ENCODE results near the gene COPA.
A peak's percentile ranks its signal among the peaks of the same experiment; 100 is the strongest.

COPA gene

DNA sequence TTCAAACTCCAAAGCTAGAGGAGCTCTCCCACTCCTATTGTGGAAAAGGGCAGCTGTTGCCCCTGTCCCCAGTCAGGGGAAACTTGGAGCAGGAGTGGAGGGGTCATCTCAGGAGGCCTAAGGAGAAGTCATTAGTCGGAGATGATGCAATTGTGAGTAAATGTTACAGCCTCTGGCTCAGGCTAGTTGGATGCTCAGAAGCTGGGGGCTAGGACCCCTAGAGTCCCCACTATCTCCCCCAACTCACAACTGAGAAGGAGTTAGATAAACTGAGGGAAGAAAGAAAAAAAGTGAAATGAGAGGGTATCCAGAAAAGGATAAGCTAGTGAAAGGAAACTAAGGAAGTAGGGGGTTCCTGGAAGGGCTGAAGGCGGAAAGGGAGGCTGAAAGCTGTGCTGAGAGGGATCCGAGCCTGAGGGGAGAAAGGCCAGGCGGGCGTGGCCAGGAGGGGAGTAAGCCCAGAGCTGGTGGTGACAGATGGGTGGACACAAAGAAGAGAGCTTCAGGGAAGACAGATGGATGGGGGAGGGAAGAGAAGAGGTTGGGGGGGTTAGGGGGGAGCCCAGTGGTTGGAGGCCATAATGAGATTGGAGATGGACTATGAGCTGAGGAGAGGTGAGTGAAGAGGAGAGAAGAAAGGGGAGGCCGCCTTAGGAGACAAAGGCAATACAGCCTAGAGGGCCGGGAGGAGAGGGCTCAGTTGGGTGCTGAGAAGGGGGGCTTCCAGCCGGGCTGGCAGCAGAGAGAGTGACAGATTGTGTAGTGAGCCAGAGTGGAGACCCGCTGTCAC, 19.3 kb upstream of the COPA start:
- DNase-seq: no peak

DNA sequence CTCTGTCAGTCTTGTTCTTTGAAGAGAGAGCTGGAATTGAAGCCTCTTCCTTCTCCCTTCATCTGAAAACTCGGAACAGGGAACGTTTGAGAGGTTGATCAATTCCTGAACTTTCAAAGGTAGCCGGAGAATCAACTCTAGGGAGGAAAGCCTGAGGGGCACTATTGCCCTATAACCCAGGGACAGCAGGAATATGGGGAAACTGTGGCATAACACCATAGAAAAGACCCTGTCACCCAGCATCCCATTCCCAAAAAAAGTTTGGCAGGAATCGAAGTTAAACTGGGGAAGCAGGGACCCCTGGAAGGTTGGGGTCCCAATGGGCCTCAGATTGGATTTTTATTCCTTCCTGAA, 18.7 kb upstream of the COPA start:
- DNase-seq: no peak

- no peak for DNase-seq
Observed at GRCh38 chr1:160361199-160361598, 18.1 kb upstream of the COPA start.

- no peak for DNase-seq
Observed at GRCh38 chr1:160360227-160360695, 17.2 kb upstream of the COPA start.

- no peak for DNase-seq
Observed at GRCh38 chr1:160359559-160360226, 16.6 kb upstream of the COPA start.

- DNase-seq: no peak
Observed at GRCh38 chr1:160358073-160358472, 15.0 kb upstream of the COPA start.

DNA sequence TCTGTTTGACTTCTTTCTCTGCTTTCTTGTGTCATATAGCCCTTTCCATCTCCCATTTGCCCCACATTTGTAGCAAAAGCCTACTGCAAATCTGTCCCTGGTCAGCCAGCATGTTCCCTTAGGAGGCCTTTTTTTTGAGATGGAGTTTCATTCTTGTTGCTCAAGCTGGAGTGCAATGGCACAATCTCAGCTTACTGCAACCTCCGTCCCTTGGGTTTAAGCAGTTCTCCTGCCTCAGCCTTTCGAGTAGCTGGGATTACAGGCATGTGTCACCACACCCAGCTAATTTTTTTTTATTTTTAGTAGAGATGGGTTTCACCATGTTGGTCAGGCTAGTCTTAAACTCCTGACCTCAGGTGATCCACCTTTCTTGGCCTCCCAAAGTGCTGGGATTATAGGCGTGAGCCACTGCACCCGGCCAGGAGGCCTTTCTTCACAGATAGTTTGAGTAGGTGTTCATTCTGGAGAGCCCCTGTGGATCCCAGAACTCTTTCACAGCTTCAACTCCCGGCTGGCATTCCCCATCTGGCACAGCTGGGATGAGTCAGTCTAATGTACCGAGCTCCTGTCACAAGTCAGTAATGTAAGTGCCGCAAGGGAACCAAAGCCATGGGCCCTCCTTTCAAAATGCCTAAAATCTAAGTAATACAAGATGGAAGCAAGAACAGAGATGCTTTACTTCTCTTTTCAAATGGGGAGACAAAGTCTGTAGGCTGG, 14.4 kb upstream of the COPA start:
- no peak for DNase-seq

DNA sequence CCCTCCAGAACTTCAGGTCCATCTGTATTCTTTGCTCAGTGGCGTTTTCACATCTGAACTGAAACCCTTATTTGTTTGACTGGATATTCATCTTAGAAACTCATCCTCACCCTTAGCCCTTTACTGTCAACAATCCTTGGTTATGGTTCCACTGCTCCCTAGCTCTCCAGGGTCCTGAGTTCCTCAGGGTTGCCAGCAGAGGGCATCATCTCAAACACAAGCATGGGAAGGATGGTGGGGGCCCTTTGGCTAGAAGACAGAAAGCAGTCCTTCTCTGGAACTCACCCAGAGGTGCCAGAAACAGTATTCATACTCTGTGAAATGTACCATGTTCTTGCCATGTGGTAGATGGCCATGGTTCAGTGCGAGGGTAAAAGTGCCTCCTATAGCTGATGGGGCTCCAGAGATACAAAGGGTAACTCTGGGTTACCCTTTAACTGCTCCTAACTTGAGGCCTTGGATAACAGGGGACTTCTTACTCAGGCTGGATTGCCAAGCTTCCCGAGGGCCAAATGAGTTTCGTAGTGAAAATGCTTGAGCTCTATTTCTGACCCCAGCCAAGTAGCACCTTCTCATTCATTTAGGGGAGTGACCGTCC, 11.4 kb upstream of the COPA start:
- no peak for DNase-seq

- no peak for DNase-seq
Observed at GRCh38 chr1:160353223-160353622, 10.2 kb upstream of the COPA start.

GRCh38 chr1:160352555-160352954, 9.5 kb upstream of the COPA start:
- DNase-seq: no peak

GRCh38 chr1:160351629-160352028, 8.6 kb upstream of the COPA start:
- DNase-seq: no peak

DNA sequence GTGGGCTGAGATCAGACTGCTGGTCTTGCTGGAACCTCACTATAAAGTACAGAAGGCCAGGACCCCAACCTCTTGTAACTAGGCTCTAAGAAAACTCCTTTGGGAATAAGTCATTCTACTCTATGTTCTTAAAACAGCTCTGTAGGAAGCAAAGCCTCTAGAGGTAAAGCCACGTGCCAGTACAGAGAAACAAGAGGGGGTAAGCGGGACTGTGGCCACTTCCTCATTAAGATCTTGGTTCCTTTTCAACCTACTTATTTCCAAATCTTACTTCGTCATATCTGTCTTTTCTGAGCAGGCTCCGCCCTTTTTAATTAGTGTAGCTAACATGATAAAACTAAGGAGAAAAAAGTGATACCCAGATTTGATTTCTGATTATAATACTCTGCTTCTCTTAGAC, 3.9 kb upstream of the COPA start:
- DNase-seq: no peak

- no peak for DNase-seq
Observed at GRCh38 chr1:160346463-160346862, 3.4 kb upstream of the COPA start.

- no peak for DNase-seq
Observed at GRCh38 chr1:160344936-160345335, 1.9 kb upstream of the COPA start.

GRCh38 chr1:160344241-160344640, 1.2 kb upstream of the COPA start:
- DNase-seq: no peak

DNA sequence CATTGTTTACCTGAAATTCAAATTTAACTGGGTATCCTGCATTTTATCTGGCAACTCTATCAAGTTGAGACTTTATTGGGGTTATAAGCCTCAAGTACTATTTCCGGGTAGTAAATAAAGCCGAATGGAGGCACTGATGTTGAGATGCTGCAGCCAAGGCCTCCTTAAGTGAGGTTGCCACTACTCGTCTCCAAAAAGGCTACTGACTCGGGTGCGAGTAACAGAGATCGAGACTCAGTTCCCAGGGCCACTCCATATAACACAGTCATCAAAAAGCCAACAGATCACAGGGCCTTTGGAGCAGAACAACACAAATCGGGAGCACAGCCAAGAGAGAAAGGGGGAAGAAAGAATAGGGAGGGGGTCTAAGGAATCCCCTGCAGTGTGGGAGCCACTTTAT, 524 bp downstream of the COPA start:
- DNase-seq: no peak

- DNase-seq: no peak
Observed at GRCh38 chr1:160340866-160341265, 2.2 kb downstream of the COPA start.

DNA sequence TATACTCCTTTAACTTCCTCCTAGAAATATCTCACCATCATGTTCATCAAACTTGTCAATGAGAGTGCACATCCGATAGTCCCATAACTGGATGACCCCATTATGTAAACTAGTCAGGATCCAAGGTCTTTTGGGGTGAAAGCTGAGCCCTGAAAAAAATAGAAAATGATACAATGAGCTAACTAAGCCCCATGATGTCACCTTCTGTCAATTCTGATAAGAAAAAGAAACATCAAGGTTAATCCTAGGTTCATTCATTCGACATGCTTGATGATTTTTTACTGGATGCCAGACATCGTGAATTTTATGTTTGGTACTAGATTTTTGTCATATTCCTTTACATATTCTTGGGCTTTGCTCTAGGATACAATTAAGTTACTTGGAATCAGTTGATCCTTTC, 2.9 kb downstream of the COPA start:
- no peak for DNase-seq

- no peak for DNase-seq
Observed at GRCh38 chr1:160338580-160338979, 4.5 kb downstream of the COPA start.

DNA sequence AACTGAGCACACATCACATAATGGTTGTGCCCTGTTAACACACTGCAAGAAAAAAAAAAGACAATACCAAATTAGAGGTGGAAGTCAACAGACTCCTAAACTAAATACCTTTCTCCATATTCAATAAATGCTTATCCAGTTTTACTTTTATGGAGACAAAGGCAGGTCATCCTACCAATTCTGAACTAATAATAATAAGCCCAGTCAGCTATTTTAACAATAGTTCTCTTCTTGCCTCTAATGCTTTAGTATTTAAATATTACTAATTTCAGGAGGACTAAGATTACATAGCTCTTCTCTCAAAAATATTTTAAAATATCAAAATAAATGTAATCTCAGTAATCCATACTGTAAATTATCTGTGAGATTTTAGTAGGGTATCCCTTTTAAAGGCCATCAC, 10.5 kb downstream of the COPA start:
- DNase-seq: no peak

DNA sequence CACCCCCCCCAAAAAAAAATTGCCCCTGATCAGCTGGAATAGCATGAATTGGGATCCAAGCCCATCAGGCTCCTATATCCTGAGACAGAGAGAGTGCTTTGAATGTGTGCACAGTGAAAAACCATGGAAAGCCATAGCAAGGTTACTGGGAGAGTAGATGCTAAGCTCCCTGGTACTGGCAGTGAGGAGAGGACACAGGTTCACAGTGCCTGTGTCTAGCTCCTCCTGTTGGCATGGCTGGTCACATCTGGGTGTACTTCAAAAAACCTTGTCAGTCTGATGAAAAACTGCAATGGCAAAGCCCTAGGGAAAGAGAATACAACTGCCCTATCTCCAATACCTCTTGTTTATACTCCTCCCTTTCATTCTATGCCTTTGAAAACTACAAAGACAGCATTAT, 12.9 kb downstream of the COPA start:
- peak; percentile 32 to 48 for DNase-seq

DNA sequence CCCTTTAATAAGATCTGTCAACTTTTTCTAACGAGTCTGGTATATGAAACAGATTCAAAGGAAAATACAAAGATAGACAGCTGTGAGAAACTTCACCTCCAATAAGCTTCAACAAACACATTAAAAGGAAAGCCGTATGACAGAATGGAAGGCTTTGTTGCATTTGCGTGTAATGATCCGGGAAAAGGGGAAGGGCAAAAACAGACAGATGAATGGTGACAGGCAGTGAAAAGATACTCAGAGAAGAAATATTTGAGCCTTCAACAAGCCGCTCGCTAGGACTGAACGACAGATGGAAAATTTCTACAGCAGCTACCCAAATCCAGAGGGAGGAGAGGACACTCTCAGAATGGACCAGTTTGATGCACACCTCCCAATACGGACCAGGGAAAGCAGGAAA, 14.9 kb downstream of the COPA start:
- DNase-seq: peak in 1 of 2 experiments; percentile 52

- no peak for DNase-seq
Observed at GRCh38 chr1:160326418-160326817, 16.6 kb downstream of the COPA start.

DNA sequence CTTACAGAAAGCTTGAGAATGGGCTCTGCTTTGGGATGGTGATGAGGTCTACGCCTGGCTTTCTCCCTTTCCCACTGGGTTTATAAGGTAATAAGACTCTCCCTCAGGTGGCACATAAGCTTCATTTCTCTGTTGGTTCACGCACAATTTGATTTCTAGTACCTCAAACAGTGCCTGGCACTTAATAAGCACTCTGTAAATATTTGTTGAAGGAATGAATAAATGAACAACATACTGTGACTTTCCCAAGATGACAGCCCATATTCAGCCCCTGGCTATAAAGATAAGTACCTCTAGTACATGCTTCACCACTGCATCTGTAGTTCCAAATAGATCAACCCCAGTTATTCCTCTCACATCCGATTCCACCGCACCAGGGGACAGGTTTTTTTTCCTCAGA, 17.8 kb downstream of the COPA start:
- peak; percentile 97 to 98 for DNase-seq

All from NCI-H187 (cell line).